Natural killer cell (primary cell): ENCODE measurements around the gene LAMB1. TPM values are rescaled to one million over a fixed set of nuclear protein-coding genes. Genes with fewer than 3 reads are reported as not detected.
"Not testable (repeated sequence)": the region's sequence is repeated elsewhere in the genome, so short reads cannot be mapped to it uniquely, and the experiment has no call there.

Experiments
- ATAC-seq, 3 donors: fragments of 150-1000 bp in 2 of 3; fragments of 200-7000 bp in 1 of 3; cut with Tn5 transposase; 1 replicate in 1 of 3; 2 replicates in 2 of 3; pipeline ENCODE4 v1.10.0; 2021; ENCODE audit warnings: mild to moderate bottlenecking in 2 of 3, moderate library complexity in 2 of 3
- DNase-seq, 2 donors: peaks; one replicate each; pipeline versions ENCODE4 v3.0.0 to v3.0.0-alpha.2; 2013 to 2021; ENCODE audit warnings: mixed read lengths in 1 of 2
- H3K27ac ChIP-seq: one replicate; pipeline ENCODE4 v1.5.1; 2013; ENCODE audit warnings: mild to moderate bottlenecking, low read length
- H3K27me3 ChIP-seq: one replicate; pipeline ENCODE4 v1.6.1; 2013; ENCODE audit warnings: low read length; ENCODE audit not compliant: control insufficient read depth, insufficient read depth
- H3K36me3 ChIP-seq: one replicate; pipeline ENCODE4 v1.6.1; 2013; ENCODE audit warnings: low read length; ENCODE audit not compliant: control insufficient read depth, insufficient read depth
- H3K4me1 ChIP-seq: one replicate; pipeline ENCODE4 v1.6.1; 2013; ENCODE audit warnings: low read length; ENCODE audit not compliant: control insufficient read depth, insufficient read depth
- H3K4me3 ChIP-seq: one replicate; pipeline ENCODE4 v1.5.1; 2013; ENCODE audit warnings: low read length
- H3K9me3 ChIP-seq: one replicate; pipeline ENCODE4 v1.6.1; 2013; ENCODE audit warnings: low read length; ENCODE audit not compliant: control insufficient read depth, insufficient read depth
- H3K27ac Mint-ChIP-seq, 2 donors: one replicate each; pipeline ENCODE4 v1.8.0; 2022; ENCODE audit warnings: mild to moderate bottlenecking in 2 of 2, mixed read lengths in 2 of 2, moderate library complexity in 1 of 2
- H3K27me3 Mint-ChIP-seq, 2 donors: one replicate each; pipeline ENCODE4 v1.8.0; 2022; ENCODE audit warnings: low read depth in 2 of 2, mixed read lengths in 2 of 2
- H3K36me3 Mint-ChIP-seq: one replicate; pipeline ENCODE4 v1.8.0; 2022; ENCODE audit warnings: mixed read lengths
- H3K4me1 Mint-ChIP-seq, 2 donors: one replicate each; pipeline ENCODE4 v1.8.0; 2022; ENCODE audit warnings: mixed read lengths in 2 of 2
- H3K4me3 Mint-ChIP-seq: one replicate; pipeline ENCODE4 v1.8.0; 2022; ENCODE audit warnings: mild to moderate bottlenecking, moderate library complexity, mixed read lengths
- H3K9me3 Mint-ChIP-seq, 2 donors: one replicate each; pipeline ENCODE4 v1.8.0; 2022; ENCODE audit warnings: mixed read lengths in 2 of 2
- CTCF ChIP-seq: fragments of 200-600 bp; IDR thresholded peaks from one replicate; pipeline ENCODE4 v1.8.0; 2022; ENCODE audit warnings: antibody characterized with exemption
- WGBS: methylation state at CpG from one replicate; pipeline ENCODE4 v1.1.7; 2013; ENCODE audit warnings: missing lambda C conversion rate; ENCODE audit not compliant: insufficient coverage; 5-methylcytosine and 5-hydroxymethylcytosine counted together
- intact Hi-C: fragments of 100-400 bp; cut with micrococcal nuclease; formaldehyde crosslinking; loops from one replicate; pipeline ENCODE4 v1.14.2; 2022
- total RNA-seq, 4 donors: library from RNA; stranded (reverse); fragments of 120-200 nt in 1 of 4; gene quantifications; one replicate each; pipeline versions ENCODE4 v1.2.3 to v1.2.4, GENCODE V29; 2013 to 2022

LAMB1 gene
- total RNA-seq, 3 donors from 2014 or later (not counting 1 experiment from before 2014, with no cell fraction given), result not detected

- no peak for TF ChIP-seq CTCF
- H3K4me3 Mint-ChIP-seq, result no peak overlapping the region
- Histone ChIP-seq H3K36me3 (no peaks in the 10 kb centered on the region), H3K9me3 (no peaks in the 10 kb centered on the region), H3K4me3 (no peak overlapping the region), H3K4me1 (no peaks in the 10 kb centered on the region), H3K27ac (no peak overlapping the region), H3K27me3 (no peaks in the 10 kb centered on the region)
- H3K27ac Mint-ChIP-seq, result no peak overlapping the region
- intact Hi-C loops, result no loop called here
- DNase-seq (no peak), ATAC-seq (no peak)
- H3K36me3 Mint-ChIP-seq, result no peaks in the 10 kb centered on the region
- WGBS, result 87% methylated on average over 2 of the region's 2 CpGs
- H3K9me3 Mint-ChIP-seq, result no peaks in the 10 kb centered on the region
- H3K4me1 Mint-ChIP-seq, result no peaks in the 10 kb centered on the region
- H3K27me3 Mint-ChIP-seq, result peaks cover 7 to 10% of the 10 kb centered on the region in 2 donors
Measured at GRCh38 chr7:107957436-107957835, 45.5 kb downstream of the LAMB1 start.

- H3K27ac ChIP-seq, H3K4me1 ChIP-seq, H3K4me1 Mint-ChIP-seq, H3K27me3 Mint-ChIP-seq, H3K4me3 ChIP-seq, DNase-seq, H3K36me3 ChIP-seq, H3K4me3 Mint-ChIP-seq, H3K9me3 ChIP-seq, H3K36me3 Mint-ChIP-seq, H3K27me3 ChIP-seq, intact Hi-C loops, ATAC-seq, H3K27ac Mint-ChIP-seq, H3K9me3 Mint-ChIP-seq: not testable (repeated sequence)
- WGBS, result 98% methylated on average over 4 of the region's 4 CpGs
Measured at GRCh38 chr7:107956950-107957349, 46.0 kb downstream of the LAMB1 start.

GRCh38 chr7:107955394-107955793 lies 47.6 kb downstream of the LAMB1 start:
- Mint-ChIP-seq H3K36me3 (no peaks in the 10 kb centered on the region), H3K9me3 (no peaks in the 10 kb centered on the region), H3K27ac (no peak overlapping the region), H3K27me3 (peaks cover 7 to 10% of the 10 kb centered on the region in 2 donors), H3K4me3 (no peak overlapping the region), H3K4me1 (no peaks in the 10 kb centered on the region)
- no peak for ATAC-seq
- H3K9me3 ChIP-seq, result no peaks in the 10 kb centered on the region
- 87% methylated on average over 5 of the region's 5 CpGs for WGBS
- no peaks in the 10 kb centered on the region for H3K27me3 ChIP-seq
- H3K4me3 ChIP-seq, result no peak overlapping the region
- intact Hi-C loops, result no loop called here
- no peak for DNase-seq
- H3K27ac ChIP-seq, result no peak overlapping the region
- no peak for TF ChIP-seq CTCF
- H3K4me1 ChIP-seq, result no peaks in the 10 kb centered on the region
- no peaks in the 10 kb centered on the region for H3K36me3 ChIP-seq

GRCh38 chr7:107953924-107954303 lies 49.0 kb downstream of the LAMB1 start:
- Histone ChIP-seq H3K4me3 (no peak overlapping the region), H3K4me1 (no peaks in the 10 kb centered on the region), H3K27ac (no peak overlapping the region), H3K9me3 (no peaks in the 10 kb centered on the region), H3K36me3 (no peaks in the 10 kb centered on the region), H3K27me3 (no peaks in the 10 kb centered on the region)
- ATAC-seq (no peak), DNase-seq (no peak)
- no peak overlapping the region for H3K4me3 Mint-ChIP-seq
- H3K27me3 Mint-ChIP-seq, result peaks cover 5 to 10% of the 10 kb centered on the region in 2 donors
- intact Hi-C loops, result no loop called here
- H3K9me3 Mint-ChIP-seq, result no peaks in the 10 kb centered on the region
- 89% methylated on average over 2 of the region's 2 CpGs for WGBS
- no peaks in the 10 kb centered on the region for H3K36me3 Mint-ChIP-seq
- H3K4me1 Mint-ChIP-seq, result no peaks in the 10 kb centered on the region
- H3K27ac Mint-ChIP-seq, result no peak overlapping the region
- TF ChIP-seq CTCF, result no peak
